Amygdala (tissue), 56 donors: ENCODE data around the gene APC2.

Source experiments
- DNase-seq, 56 donors: peaks; one replicate each; lab custom pipeline; 2025; lab: John Stamatoyannopoulos, UW

APC2 gene, protein sequence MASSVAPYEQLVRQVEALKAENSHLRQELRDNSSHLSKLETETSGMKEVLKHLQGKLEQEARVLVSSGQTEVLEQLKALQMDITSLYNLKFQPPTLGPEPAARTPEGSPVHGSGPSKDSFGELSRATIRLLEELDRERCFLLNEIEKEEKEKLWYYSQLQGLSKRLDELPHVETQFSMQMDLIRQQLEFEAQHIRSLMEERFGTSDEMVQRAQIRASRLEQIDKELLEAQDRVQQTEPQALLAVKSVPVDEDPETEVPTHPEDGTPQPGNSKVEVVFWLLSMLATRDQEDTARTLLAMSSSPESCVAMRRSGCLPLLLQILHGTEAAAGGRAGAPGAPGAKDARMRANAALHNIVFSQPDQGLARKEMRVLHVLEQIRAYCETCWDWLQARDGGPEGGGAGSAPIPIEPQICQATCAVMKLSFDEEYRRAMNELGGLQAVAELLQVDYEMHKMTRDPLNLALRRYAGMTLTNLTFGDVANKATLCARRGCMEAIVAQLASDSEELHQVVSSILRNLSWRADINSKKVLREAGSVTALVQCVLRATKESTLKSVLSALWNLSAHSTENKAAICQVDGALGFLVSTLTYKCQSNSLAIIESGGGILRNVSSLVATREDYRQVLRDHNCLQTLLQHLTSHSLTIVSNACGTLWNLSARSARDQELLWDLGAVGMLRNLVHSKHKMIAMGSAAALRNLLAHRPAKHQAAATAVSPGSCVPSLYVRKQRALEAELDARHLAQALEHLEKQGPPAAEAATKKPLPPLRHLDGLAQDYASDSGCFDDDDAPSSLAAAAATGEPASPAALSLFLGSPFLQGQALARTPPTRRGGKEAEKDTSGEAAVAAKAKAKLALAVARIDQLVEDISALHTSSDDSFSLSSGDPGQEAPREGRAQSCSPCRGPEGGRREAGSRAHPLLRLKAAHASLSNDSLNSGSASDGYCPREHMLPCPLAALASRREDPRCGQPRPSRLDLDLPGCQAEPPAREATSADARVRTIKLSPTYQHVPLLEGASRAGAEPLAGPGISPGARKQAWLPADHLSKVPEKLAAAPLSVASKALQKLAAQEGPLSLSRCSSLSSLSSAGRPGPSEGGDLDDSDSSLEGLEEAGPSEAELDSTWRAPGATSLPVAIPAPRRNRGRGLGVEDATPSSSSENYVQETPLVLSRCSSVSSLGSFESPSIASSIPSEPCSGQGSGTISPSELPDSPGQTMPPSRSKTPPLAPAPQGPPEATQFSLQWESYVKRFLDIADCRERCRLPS (N-terminal part only)

DNA sequence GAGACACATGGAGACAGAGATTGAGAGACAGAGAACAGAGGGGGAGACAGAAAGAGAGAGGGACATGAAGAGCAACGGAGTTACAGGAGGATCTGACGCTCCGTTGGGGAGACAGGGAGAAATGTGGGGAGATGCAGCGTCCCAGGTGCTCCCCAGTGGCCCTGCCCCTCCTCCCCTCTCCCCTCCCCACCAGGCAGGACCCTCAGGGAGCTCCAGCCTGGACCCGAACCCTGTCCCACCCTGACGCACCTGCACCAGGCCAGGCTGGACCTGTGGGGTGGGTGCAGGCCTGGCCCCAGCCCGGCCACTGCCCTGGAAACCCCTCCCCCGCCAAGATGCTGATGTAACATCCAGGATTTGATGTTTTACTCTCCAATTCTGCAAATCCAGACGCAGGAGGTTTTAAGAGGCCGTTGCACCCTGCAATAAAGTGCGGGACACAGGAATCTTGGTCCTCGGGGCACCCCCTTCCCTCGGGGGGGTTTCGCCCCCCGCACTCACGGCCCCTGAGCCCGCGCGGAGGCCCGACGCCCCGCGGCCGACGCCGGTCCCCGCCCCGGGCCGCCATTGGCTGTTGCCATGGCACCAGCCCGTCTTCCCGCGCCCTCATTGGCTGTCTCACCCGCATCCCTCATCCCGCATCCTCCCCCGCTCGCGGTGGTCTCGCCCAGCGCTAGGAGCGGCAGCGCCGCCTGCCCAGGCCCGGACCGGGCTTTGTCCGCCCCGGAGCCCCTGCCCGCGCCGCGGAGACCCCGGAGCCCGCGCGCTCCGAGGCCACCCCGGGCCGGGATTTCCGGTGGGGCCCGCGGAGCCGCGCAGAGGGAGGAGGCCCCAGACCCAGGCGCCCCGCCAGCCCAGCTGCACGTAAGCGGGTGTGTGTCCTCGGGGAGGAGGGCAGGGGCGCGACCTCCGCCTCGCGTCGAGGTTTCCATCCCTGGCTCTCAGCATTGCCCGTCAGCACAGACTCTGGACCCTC, at the start of gene APC2:
TSS of gene APC2 (plus strand) at position 655 of the 976 bp plus-strand sequence. CDS start 2,881 bp downstream, outside the sequence.
- DNase-seq = peak in 55 of 56 donors; percentile 39 to 91 (median 80)

DNA sequence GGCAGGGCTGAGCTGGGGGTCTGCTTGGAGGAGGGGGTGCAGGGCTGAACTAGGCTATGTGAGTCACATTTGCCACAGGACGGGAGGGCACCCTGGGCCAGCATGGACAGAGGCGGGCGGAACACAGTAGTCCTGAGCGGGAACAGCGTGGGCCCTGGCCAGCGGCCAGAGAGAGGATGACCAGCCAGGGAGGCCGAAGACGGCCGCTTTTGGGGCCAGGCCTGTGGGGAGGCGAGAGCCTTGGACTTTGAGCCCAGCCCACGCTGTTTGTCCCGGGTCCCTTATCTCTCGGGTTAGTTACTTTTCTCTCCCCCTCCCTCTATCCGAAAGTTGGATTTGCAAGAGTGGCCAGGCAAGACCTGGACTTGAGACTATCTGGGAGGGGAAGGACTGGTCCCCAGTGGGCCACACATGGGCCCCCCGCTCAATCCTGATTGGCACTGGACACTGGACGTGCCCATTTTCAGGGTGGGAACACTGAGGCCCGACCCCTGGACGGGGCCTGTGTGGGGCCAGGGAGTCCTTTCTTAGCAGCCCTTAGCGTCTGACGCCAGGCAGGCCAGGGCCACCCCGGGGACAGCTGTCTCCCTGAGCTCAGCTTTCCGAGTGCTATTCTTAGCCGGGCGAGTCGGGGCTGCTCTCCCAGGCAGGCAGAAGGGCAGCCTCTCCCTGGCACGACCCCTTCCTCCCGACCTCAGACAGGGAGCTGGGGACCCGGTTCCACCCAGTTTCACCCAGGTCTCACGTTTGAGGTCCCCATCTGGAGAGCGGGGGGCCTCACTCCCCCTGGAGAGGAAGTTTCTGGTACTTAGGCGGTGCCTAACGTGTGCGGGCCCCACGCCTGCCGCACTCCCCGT, 49.4 kb upstream of the APC2 start:
- DNase-seq = peak in 16 of 56 donors; percentile 15 to 52 (median 32)

DNA sequence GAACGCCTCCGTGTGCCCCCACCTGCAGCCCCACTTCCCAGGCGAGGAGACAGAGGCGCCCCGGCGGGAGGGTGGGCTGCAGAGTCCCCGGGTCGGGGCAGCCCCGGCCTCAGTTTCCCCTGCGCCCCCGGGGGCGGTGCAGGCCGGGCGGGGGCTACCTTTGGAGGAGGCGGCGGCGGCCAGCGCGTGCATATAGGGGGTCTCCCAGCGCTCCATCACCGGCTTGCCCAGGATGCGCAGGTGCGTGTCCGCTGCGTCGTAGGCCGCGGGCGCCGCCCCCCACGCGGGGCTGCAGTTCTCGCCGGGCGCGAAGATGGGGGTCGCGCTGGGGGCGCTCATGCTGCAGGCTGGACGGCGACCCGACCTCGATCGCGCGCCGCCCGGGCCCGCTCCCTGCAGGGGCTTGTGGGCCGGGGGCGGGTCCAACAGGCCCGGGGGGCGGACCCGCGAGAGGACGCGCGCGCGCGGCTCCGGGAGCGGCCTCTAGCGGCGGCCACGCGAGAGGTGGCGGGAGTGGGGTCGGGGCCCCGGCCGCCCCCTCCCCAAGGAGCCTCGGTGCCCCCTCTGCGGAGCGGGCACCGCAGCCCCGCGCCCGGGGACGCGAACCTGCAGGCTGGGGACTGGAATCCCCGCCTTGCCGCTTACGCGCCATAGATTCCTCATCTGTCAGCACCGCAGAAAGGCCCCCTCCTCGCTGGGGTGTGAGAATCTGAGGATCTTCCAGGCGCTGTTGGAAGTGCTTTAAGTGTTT, 48.6 kb upstream of the APC2 start, which contains the start of gene GAMT:
TSS of gene GAMT (minus strand) at position 405 of the 751 bp plus-strand sequence. CDS start at position 339, 66 bp downstream.
- peak in 29 of 56 donors; percentile 4 to 79 (median 43) for DNase-seq

DNA sequence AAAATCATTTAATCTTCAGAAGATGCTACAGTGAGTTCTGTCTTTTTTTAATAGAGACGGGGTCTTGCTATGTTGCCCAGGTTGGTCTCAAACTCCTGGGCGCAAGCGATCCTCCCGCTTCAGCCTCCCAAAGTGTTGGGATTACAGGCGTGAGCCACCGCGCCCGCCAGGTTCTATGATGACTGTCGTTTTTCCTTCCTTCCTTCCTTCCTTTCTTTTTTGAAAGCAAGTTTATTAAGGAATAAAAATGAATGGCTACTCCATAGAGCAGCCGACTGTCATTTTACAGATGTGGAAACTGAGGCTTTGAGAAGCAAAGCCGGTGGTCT, 48.1 kb upstream of the APC2 start:
- DNase-seq = no peak

DNA sequence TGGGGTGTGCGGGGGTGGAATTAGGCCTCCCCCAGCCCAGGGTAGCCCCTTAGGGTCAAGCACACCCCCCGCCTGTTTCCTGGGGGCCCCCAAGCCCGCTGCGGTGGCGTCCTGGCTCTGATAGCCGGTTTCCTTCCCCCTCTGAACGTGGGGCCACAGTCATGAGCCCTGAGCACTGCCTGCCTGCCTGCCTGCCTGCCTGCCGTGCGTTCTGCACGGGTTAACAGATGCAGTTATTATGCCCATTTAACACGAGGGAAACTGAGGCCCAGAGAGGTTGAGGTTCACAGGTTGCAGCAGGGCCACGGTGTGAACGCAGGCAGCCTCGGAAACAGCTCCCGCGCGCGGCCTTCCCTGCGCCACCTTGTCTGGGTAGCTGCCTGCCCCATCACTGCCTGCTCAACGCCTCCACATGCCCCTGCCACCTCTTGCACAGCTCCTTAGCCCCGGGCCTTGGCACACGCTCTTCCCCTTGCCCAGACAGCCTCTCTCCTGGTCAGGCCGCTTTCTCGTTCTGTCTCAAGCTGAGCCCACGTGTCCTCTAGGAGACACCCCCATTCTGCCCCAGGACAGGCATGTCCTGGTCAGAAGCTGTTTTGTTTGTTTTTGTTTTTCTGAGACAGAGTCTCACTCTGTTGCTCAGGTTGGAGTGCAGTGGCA, 47.4 kb upstream of the APC2 start:
- DNase-seq = no peak

DNA sequence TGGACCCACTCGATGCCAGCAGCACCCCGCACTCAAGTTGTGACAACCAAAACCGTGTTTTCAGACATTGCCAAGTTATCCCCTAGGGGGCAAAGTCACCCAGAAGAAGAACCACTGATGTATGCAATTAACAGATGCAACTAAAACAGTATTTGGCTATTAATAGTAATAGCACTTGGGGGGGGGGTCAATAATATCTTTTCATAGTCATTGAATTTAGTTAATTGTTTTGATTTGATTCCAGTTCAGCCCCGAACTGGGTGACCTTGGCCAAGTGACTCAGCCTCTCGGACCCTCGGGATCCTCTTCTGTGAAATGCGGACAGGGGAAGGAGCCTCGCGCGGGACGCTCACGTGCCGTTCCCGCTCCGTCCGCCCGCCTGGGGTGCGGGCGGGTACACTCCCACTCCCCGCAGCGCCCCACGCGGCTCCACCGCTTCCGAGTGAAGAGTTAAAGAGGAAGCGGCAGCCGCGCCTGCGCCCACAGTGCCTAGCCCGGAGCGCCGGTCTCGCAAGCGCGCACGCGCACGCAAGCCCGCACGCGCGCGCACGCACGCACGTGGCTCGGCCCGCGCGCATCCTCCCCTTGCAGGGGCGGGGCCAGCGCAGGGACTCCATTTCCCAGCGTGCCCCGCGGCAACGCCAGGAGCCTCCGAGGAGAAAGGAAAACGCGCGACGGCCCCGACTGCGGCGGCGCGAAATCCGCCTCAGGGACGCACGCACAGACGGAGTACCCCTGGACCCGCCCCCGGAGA, 43.0 kb upstream of the APC2 start:
- peak; percentile 81 to 100 (median 95) for DNase-seq

DNA sequence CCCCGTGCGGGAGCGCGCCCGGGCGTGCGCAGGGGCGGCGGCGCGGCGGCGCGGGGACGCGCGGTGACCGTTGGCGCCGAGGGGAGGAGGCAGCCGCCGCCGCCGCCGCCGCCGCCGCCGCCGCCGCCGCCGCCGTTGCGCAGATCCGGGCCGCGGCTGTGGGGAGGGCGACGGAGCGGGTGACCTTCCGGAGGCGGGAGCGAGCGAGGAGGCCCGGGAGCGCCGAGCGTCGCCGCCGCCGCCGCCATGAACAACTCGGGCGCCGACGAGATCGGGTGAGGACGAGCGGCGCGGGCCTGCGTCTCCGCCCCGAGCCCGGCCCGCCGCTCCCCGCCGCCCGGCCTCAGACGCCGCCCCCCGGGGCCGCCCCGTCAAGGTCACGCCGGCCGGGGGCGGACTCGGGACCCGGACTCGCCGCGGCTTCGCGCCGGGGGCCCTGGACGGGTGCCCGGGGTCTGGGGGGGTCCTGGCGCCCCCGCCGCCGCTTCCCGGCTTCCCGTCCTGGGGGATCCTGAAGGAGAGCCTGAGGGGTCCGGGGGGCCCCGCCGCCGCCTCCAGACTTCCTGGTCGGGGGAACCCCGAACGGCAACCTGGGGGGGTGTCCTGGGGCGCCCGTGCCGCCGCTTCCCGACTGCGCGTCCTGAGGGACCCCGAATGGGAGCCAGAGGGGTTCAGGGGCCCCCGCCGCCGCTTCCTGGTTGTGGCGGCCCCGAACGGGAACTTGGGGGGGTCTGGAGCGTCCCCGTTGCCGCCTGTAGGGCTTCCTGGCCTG, 42.2 kb upstream of the APC2 start, which contains the start of gene DAZAP1:
TSS of gene DAZAP1 (plus strand) at position 59 of the 772 bp plus-strand sequence. CDS start at position 247, 188 bp downstream.
- DNase-seq = no peak

DNA sequence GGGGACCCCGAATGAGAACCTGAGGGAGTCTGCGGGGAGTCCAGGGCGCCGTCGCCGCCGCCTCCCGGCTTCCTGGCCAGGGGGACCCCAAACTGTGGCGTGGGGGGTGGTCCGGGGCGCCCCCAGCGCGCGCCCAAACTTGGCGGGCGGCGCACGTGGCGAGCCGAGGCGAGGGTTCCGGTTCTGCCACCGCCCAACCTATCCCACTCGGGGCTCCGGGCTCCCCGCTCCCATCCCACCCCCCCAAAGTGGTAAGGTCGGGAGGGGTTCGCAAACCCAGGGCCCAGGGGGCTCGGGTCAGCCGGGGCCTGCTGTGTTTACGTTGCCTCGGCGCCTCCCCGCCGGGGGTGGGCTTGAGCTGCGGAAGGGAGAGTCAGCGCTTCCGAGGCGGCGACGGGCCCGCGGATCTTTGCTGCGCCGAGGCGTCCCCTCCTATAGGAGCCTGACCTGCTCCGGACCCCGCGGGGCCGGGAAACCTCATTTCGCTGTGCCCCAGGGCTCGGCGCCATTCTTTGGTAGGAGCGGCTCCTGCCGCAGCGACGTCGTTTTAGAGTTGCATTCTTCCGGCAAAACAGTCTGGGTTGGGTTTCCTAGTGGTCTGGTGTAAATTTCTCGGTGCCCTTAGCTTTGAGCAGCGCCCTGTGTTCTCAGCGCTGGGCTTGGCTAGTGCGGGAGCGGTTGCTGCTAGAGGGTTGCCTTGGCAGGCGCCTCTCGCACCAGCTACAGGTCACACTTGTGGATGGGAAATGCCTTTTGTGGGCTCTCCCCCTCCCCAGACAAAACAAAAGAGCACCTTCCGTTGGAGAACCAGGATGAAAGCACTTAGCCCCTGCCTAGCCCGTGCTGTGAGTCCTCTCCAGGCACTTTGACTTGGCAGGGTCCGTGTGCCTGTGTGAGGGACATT, 41.4 kb upstream of the APC2 start:
- DNase-seq = peak in 8 of 56 donors; percentile 16 to 40 (median 33)

DNA sequence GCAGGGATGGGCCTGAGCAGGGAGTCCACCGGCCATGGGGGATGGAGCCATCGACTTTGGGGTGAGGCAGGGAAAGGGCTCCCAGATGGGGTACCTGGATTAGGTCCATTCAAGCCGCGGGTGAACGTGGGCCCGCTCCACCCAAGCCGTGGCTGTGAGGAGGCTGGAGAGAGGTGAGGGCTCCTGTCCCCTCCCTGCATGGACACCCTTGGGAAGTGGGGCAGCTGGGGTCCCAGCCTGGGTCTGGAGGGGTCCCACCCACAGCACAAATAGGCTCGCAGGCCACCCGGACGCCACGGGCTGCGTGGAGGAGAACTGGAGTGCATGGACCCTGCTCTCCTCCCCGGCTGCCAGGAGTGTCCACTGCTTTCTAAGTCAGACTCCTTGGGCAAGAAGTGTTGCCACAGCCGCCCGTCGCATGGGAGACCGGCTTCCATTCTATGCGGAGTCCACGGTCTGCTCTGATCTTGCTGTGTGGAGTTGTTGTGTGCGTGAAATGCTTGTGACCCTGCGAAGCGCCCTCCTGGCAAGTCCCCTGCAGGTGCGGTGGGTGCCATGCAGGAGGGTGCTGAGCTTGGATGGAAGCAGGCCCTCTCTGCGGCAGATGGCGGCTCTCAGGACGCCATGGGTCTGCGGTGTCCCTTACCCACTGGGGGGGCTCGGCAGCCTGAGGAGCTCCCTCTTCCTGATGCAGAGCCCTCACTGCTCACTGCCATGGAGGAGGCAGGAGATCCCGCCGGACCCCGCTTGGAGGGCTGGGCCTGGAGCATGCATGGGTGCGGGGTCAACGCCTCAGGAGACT, 40.5 kb upstream of the APC2 start:
- DNase-seq = no peak

DNA sequence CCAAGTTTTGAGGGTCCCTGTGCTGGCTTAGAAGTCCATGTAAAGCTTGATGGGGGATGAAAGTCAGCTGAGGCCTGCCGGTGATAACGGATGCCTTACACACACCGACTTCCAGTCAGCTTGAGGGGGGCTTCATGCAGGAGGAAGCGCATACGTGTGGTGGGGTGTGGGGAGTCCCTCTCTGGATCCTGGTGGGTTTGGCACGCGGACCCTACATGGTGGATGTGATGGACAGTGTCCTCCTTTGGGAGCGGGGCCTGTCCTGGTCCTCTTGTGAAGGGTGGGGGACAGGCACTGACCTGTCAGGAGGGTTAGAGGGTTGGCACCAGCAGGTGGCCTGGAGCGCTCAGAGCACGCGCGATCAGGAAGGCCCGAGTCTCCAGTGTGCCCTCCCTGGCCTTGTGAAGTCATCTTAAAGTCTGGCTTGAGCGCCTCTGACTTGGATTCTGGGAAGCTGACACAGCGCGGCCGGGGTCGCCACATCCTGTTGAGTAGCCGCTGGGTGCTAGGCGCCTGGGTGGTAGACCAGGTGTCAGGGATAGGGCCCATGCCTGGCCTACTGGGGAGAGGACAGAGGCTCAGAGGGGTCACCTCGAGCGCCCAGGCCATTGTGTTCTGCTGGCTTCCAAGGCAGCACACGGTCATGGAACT, 39.7 kb upstream of the APC2 start:
- DNase-seq = no peak

DNA sequence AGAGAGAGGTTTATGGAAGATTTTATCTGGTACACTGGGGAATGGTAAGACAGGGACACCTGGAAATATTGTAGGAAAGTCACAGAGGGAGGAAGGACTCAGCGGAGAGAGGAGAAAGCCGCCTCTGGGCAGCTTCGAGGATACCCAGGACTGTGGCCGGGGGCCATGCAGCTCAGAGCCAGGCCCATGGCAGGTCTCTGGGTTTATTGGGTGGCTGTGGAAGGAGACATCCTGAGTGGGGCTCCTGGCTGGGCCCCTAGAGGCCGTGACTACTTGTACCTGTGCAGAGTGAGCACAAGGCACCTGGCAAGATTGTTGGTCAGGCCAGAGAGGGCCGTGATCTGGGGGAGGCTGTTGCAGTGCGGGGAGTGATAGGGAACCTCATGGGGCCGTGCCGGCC, 39.1 kb upstream of the APC2 start:
- DNase-seq = no peak

DNA sequence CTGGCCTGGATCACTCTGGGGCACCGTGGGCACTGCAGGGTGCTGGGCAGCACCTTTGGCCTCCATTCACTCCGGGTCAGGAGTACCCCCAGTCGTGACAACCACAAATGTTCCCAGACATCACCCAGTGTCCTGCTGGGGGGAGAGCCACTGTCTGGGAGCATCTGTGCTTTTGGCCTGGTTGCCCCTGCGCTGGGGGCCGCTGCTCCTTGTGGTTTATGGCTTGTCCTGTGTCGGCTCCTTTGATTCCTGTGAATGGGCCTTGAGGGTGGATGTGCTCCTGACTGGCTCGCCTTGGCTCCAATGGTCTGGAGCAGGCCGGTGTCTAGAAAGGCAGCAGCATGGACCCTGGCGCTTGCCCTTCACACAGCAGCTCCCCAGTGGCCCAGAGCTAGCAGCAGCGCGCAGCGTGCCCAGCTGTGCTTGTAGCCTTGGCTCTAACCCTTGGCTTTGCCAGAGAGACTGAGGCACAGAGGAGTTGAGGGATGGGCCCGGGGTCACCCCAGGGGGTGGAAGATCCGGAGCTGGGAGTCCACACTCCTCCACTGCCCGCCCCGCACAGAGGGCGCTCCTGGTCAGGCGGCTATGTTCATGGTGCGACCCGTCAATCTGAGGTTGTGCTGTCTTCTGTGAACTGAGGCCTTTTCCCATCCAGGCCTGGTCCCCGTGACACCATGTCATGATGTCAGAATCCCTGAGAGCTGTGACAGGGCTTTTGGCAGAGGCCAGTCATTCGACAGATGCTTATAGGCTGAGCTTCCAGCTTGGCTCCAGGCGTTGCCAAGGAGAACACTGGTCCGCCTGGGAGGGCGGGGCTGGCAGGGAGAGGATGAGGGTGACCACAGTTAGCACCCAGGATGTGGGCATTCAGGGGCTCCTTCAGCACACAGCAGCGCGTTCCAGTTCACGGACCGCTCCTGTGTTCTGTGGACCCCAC, 38.4 kb upstream of the APC2 start:
- DNase-seq = peak in 55 of 56 donors; percentile 19 to 98 (median 86)
